Measurements from ENCODE around the gene TRIM40. TPM values are rescaled to one million over a fixed set of nuclear protein-coding genes. Genes with fewer than 3 reads are reported as not detected.
A peak's percentile ranks its signal among the peaks of the same experiment; 100 is the strongest.

TRIM40 gene
- total and polyA plus RNA-seq, 2 of the 13 experiments (the other 11 are each of a cell fraction or from before 2014, with no cell fraction given) = 0.58 TPM; not detected in 1

DNA sequence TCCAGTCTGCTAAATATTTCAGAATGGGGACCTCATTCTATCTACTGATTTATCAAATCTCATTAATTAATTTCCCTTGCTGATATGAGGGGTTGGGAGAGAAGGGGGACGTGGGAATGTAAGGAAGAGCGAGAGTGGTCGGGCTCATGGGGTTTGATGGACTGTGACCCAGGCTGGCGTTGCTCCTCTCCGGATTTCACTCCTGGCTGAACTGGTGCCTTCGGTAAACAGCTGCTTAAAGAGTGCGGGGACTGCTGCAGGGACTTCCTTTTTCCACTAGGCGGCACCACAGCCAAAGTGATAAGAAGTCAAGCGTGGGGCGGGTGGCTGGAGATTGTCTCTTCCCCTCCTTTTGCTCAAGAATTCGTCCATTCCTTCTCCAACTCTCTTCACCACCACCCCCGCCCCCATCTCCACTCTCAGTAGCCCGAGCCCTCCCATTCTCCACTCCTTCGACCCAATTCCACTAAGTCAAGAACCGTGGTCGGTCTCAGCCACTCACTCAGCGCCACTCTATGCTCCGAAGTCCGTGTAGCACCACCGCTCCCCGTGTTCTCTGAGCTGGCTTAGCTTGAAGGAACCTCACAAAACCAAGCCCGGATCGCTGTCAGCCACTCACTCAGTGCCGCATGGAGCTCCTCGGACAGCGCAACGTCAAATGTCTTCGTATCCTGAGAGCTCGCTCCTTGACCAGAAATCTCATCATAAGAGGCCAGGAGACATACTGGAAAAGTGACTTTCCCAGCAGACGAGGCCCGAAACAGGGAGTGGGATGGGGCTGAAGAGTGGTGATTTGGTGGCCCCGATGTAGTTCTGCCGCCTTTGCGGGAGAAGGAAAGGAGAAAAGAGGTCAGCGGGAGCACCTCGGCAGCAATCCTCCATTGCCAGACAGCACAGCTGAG lies 32.7 kb upstream of the TRIM40 start (continued):
- 0 out of 2 replicates have a peak, but pooled peaks have one; percentile 32 for TF ChIP-seq ZNF317 (CRISPR knock-in tag; IDR thresholded peaks at IDR 0.05)
- TF ChIP-seq ZEB1 (IDR thresholded peaks at IDR 0.05; ENCODE audit: insufficient replicate concordance, low read depth) = no peak
- TF ChIP-seq MAFF (IDR thresholded peaks at IDR 0.05; ENCODE audit: low read depth, low read length) = no peak
- peak; percentile 94 for TF ChIP-seq FOXO1 (CRISPR knock-in tag; IDR thresholded peaks at IDR 0.05)
- TF ChIP-seq ZFP36 (IDR thresholded peaks at IDR 0.05; ENCODE audit: borderline replicate concordance, low read depth, low read length, partially characterized antibody) = no peak
- TF ChIP-seq KLF13 (CRISPR knock-in tag; IDR thresholded peaks at IDR 0.05) = no peak
- peak; percentile 41; the same call in 1 of the 2 replicates for TF ChIP-seq POLR2G (IDR thresholded peaks at IDR 0.05; ENCODE audit: low read depth, low read length)
- TF ChIP-seq STAG1 (CRISPR knock-in tag; IDR thresholded peaks at IDR 0.05) = peak; percentile 91
- TF ChIP-seq, protein P1, sequence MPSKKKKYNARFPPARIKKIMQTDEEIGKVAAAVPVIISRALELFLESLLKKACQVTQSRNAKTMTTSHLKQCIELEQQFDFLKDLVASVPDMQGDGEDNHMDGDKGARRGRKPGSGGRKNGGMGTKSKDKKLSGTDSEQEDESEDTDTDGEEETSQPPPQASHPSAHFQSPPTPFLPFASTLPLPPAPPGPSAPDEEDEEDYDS (CRISPR knock-in tag; IDR thresholded peaks at IDR 0.05) = peak; percentile 54; the same call in 1 of the 2 replicates
- peak; percentile 62 for TF ChIP-seq SRSF1 (optimal IDR thresholded peaks at IDR 0.05; ENCODE audit: low read depth, low read length)
- TF ChIP-seq ZBTB44 (CRISPR knock-in tag; IDR thresholded peaks at IDR 0.05) = 0 out of 2 replicates have a peak, but pooled peaks have one; percentile 20
- no peak for TF ChIP-seq CHCHD3 (CRISPR knock-in tag; IDR thresholded peaks at IDR 0.05)
- TF ChIP-seq, protein P2, sequence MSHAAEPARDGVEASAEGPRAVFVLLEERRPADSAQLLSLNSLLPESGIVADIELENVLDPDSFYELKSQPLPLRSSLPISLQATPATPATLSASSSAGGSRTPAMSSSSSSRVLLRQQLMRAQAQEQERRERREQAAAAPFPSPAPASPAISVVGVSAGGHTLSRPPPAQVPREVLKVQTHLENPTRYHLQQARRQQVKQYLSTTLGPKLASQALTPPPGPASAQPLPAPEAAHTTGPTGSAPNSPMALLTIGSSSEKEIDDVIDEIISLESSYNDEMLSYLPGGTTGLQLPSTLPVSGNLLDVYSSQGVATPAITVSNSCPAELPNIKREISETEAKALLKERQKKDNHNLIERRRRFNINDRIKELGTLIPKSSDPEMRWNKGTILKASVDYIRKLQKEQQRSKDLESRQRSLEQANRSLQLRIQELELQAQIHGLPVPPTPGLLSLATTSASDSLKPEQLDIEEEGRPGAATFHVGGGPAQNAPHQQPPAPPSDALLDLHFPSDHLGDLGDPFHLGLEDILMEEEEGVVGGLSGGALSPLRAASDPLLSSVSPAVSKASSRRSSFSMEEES (CRISPR knock-in tag; IDR thresholded peaks at IDR 0.05) = peak; percentile 37; the same call in 1 of the 2 replicates
- 0 out of 2 replicates have a peak, but pooled peaks have one; percentile 67 for TF ChIP-seq GFI1 (CRISPR knock-in tag; IDR thresholded peaks at IDR 0.05; ENCODE audit: borderline replicate concordance)
- TF ChIP-seq TSC22D2 (CRISPR knock-in tag; IDR thresholded peaks at IDR 0.05; ENCODE audit: borderline replicate concordance) = peak; percentile 48; the same call in 1 of the 2 replicates
- 0 out of 2 replicates have a peak, but pooled peaks have one; percentile 26 for TF ChIP-seq SSRP1 (CRISPR knock-in tag; IDR thresholded peaks at IDR 0.05)
- TF ChIP-seq NAIF1 (CRISPR knock-in tag; IDR thresholded peaks at IDR 0.05; ENCODE audit: borderline replicate concordance) = no peak
- no peak for TF ChIP-seq EZH2 (conservative IDR thresholded peaks at IDR 0.05; ENCODE audit: low read depth, low read length)
- TF ChIP-seq FOXC1 (CRISPR knock-in tag; IDR thresholded peaks at IDR 0.05; ENCODE audit: borderline replicate concordance) = no peak; the same call in 1 of the 2 replicates
- TF ChIP-seq ZNF691 (CRISPR knock-in tag; IDR thresholded peaks at IDR 0.05; ENCODE audit: borderline replicate concordance, low read depth) = peak; percentile 88; the same call in 1 of the 2 replicates
- TF ChIP-seq, protein P3, sequence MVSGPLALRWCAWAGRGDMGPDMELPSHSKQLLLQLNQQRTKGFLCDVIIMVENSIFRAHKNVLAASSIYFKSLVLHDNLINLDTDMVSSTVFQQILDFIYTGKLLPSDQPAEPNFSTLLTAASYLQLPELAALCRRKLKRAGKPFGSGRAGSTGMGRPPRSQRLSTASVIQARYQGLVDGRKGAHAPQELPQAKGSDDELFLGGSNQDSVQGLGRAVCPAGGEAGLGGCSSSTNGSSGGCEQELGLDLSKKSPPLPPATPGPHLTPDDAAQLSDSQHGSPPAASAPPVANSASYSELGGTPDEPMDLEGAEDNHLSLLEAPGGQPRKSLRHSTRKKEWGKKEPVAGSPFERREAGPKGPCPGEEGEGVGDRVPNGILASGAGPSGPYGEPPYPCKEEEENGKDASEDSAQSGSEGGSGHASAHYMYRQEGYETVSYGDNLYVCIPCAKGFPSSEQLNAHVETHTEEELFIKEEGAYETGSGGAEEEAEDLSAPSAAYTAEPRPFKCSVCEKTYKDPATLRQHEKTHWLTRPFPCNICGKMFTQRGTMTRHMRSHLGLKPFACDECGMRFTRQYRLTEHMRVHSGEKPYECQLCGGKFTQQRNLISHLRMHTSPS (CRISPR knock-in tag; IDR thresholded peaks at IDR 0.05; ENCODE audit: low read depth) = no peak
- no peak for TF ChIP-seq ZNF274 (CRISPR knock-in tag; IDR thresholded peaks at IDR 0.05)
- no peak for TF ChIP-seq ZNF430 (CRISPR knock-in tag; IDR thresholded peaks at IDR 0.05)

Data from HepG2 (cell line).